Lung microvascular endothelial cell (primary cell): ENCODE measurements around the gene SMAD7. TPM values are rescaled to one million over a fixed set of nuclear protein-coding genes. Genes with fewer than 3 reads are reported as not detected.

ENCODE experiments used
- DNase-seq, 2 donors: peaks; one replicate each; pipeline versions ENCODE4 v3.0.0 to v3.0.0-alpha.2; 2010; ENCODE audit warnings: low read depth in 2 of 2
- total RNA-seq: library from RNA; depleted of rRNA; stranded (reverse); fragments of >200 nt; gene quantifications from 2 replicates; pipeline ENCODE4 v1.2.1, GENCODE V29; 2014

The SMAD7 gene
- total RNA-seq, 1 donor from 2014 or later, result 3.0 TPM

DNA sequence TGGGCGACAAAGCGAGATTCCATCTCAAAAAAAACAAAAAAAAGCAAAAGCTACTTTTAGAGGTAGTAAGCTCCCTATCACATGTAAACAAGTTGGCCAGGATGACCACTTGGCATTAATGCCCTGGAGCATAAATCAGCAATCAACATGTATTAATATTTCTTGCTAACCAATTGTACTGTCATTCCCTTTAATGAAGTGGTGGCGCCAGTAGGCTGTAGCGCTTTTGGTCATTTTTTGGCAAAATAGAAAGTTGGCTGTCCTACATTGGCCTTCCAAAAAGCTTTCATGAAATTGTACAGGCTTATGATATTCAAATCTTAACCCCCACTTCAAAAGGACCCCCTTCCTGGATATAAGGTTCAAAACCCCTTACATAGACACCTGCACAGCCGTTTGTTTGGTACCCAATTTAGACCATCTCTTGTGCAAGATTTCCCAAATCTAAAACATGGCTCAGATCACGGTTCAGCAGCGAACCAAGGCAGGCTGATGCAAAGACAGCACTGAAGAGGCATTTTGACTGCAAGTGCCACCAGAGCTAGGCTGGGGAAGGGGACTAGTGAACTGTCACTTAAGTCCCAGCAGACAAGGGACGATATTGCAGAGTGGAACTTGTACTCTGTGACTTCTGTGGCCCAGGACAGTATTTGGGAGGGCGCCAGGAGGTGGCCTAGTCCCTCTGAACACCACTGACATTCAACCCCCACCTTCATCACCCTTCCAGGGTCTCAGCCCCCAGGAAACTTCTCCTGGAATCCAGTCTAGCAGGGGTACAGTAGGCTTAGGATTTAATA lies 31.9 kb downstream of the SMAD7 start:
- DNase-seq, result no peak

DNA sequence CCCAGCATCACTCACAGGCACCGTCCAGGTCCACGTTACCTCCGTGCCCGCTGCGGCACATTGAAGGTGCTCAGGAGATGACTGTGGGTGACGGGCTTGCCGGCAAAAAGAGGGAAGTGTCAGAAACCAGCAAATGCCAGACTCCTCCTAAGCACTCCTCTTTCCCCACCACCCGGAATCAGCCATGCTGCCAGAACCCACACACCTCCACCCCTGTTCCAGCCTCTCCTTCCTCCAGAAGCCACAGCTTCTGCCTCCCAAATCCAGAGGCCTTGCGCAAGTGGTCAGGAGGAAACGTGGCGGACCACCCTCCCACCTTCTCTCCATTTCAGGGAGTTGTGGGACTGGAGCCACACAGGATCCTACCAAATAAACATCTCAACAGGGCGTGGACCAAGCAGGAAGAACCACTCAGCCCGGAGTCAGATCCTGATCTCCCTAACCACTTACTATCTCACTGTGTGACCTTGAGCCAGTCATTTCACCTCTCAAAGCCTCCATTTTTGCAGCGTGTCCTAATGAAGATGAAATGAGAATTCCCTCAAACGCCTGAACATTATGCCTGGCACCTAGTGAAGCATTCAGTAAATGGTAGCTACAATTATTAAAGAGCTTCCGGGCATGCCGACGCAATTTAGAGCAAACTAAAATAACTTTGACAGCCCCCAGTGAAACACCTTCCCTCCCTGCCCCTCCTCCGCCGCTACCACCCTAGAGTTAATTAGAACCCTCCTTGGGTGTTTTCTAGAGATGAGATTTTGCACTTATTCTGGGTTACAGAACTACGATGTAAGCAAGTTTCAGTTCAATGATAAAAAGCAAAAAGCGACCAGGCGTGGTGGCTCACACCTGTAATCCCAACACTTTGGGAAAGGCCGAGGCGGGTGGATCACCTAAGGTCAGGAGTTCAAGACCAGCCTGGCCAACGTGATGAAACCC lies 32.9 kb downstream of the SMAD7 start:
- peak in 1 of 2 donors; percentile 61 for DNase-seq

DNA sequence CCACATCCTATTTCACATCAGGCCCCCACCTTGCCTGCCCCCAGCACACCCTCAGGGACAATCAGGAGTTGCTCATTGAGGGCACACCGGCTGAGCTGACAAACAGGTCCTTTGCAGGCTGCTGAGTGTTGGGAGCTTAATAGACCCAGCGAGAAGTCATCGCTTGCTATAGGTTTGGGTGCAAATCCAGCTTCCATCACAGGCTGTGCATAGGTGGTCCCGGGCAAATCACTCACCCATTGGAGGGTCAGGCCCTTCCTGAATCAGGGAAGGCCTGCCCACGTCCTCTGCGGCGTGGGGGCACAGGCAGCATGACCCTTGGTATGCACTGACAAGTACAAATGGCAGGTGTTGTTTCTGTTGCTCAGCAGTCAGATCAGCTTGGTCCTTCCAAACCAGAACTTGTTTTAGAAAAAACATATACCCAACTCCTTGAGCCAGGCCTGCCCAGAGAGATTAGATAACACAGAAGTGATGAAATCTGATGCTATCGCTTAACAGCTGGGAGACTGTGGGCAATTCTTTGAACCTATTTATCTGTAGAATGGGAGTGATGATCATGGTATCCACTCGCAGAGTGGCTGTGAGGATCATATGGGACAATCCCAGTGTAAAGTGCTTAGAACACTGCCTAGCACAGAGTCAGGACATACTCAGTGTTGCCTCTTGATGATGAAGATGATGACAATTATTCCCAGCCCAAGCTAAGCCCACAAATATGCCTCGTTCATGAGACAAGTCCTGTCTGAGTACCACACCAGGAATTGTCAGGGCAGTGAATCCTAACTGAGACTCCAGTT lies 34.9 kb downstream of the SMAD7 start:
- DNase-seq, result no peak

DNA sequence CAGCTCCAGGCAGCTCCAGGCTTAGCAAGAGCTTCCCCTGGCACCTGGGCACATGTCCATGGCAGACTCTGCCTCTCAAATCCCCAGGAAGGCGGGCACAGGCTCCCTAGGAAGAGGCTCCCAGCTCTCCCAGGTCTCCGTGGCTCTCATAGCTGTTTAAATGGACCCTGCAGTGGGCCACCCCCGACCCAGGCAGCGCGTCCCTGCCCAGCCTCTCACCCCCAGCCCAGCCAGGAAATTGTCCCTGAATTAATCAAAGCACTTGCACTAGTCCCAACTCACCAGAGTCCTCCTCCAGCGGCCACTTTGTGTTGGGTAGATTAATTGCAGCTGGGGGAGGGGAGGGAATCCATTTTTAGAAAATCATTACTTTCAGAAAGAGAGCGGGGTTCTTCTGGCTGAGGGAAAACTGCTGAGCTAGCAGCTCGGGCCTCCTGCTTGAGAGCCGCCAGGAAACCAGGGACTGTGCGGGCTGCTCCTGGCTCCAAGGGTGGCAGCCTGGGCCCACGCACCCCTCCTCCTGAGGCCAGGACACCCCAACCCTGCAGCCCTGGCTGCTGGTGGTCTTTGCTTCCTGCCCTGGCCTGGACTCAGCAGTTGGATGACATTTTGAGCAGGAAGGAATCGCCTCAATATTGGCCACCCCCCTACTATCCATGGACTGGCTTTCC lies 36.0 kb downstream of the SMAD7 start:
- DNase-seq, result no peak

DNA sequence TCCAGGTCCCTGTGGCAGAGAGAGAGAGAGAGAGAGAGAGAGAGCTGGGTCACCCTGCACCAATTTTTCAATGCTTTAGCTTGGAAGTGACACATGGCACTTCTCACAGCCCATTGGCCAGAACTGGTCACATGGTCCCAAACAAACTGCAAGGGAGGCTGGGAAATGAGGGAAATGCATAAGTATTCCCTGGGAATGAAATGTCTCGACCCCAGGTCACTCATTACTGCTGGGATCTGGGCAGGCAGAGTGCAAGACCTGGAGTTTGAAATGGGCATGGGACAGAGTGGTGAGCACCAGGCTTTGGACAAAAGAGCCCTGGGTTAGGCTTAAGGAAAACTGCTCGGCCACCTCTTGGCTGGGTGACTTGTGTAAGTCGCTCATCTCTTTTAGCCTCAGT lies 37.0 kb downstream of the SMAD7 start:
- DNase-seq, result no peak

DNA sequence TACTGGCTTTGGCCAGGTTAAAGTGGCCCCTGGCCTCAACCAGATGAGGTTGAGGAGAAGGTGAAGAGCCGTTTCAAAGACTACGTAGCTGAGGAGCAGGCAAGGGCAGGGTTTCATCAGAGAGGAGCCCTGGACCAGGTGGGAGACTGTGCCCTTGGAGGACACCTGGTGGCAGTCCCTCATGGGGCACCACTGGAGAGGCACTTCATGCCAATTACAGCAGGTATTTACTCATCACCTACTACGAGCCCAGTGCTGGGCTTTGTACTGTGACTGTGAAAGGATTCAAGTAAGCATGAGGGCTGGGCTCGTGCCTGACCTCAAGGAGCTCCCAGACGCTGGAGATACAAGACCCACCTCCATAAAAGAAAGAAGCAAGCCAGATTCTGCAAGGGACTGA lies 37.6 kb downstream of the SMAD7 start:
- peak in 1 of 2 donors; percentile 29 for DNase-seq

DNA sequence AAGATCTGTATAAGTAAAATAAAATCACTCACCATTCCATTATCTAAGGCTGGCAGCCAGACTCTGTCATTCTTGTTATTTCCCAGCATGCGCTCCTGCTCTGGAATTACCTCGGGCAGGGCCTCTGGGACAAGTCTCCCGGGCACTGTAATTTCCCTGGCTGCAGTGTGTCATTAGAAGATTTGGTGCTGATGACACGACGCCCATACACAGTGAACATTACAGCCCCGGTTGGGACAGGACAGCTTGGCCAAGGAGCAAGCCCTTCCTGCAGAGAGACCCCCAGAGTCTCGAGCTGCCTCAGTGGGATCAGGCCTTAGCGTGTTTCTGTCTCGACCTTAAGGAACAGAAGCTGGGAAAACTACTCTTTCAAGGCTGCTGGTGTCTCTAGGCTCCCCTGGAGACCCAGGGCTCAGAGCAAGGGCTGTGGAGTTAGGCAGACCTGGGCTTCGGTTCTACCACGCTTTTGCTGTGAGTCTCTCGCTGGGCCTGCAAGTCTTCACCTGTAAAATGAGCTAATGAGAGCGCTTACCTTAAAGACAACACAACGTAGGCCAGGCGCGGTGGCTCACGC lies 39.7 kb downstream of the SMAD7 start:
- DNase-seq, result no peak

DNA sequence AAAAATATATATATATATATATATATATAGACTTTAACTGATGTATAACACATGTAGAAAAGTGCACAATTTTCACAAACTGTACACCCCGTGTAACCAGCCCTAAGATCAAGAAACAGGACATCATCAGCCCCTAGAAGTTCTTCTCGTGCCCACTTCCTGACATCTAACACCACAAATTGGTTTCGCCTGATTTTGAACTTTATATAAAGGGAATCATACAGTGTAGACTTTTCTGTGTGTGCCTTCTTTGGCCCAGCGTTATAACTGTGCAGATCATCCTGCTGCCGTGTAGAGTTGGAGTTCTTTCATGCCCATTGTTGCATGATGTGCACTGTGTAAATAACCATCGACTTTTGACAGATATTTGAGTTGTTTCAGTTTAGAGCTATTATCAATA lies 41.0 kb downstream of the SMAD7 start:
- no peak for DNase-seq

DNA sequence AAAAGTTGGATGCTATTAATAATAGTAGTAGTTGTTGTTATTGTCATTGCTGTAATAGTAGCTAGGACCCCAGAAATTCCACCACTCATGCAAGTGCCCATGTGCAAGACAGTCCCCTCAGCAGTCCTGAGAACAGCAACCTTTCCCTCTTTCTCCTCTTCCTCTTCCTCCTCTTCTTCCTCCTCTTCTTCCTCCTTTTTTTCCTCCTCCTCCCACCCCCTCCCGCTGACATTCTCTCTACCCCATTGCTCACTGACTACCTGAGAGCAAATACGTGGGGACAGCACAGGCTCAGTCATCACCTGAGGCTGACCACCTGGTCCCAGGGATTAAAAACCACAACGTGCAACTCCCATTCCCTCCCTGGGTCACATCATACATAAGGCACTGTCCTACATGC lies 41.8 kb downstream of the SMAD7 start:
- no peak for DNase-seq

DNA sequence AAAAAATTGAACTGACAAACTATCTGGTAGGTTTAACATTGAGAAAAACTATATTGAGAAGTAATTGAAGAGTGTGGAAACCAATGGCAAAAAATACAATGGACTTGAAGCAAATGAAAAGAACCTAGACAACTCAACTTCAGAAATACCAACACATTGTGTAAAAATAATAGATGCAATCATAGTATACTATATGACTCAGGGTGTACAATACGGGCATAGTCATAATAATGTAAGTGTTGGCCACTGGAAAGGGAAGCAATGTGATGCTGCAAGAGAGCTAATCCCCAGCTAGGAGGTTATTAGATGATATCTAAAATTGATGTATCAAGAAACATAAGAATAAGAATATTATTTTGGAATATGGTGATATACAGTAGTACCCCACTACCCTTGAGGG lies 45.3 kb downstream of the SMAD7 start:
- no peak for DNase-seq

DNA sequence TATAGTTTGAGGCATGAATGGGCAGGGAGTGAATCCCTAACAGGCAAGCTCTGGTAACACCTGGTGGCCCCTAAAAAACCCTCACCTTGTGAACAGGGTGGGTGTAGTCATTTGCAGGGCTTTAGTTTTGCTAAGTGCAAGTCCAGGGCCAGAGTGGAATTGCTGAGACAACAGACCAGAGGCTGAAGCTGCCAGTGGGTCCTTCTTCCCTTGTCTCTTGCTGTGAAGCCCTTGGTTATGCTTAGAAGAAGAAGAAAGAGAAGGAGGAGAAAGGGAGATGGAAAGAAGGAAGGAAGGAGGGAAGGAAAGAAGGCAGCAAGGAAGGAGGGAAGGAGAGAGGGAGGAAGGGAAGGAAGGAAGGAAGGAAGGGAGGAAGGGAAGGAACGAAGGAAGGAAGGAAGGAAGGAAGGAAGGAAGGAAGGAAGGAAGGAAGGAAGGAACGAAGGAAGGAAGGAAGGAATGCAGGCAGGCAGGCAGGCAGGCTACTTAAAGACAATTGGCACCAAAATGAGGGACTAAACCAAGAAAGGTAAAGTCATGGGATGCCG lies 45.8 kb downstream of the SMAD7 start:
- DNase-seq, result no peak

DNA sequence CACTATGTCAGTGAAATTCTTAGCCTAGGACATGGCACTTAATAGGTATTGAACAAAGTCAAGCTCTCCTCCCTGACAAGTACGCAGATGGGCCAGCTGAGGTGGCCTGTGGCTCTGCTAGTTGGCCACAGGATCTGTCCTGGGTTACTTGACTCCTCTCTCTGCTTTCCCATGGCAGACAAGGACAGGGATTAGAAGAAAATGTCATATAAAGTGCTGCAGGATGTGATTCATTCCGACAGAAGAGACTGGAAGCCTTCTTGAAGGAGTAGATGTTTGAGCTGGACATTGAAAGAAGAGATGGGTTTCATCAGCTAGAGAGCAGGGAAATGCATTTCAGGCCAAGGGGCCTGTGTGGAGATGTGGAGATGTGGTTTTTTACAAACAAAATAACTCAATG lies 46.7 kb downstream of the SMAD7 start:
- peak in 1 of 2 donors; percentile 51 for DNase-seq

DNA sequence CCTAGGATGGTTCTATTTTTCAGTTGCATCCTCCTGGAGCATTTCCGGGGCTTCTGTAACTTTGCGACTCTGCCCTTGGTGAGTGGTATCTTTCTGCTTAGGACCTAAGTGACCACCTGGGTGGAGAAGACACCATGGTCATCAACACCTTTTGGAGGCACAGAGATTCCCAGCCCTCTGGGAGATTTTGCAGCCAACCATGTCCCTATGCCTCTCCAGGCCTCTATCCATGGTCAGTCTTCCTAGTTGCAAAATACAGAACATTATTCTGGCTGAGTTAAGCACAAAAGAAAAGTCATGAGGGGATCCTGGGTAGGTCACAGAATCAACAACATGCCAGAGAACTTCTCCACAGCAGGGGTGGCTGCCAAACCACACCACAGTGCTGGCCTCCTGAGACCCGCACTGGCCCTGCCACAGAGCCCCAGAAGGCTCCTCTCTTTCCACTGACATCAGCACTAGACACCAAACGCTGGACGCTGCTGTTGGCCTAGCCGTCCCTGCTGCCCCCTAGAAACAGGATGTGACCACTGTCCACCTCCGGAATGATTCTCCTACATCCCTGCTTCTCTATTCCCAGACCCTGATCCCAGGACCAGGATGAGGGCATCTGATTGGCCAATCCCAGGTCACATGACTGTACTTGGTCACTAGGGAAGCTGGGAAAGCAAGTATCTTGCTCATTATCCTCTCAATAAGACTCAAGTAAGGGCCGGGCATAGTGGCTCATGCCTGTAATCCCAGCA lies 47.7 kb downstream of the SMAD7 start:
- DNase-seq, result peak in 1 of 2 donors; percentile 68

DNA sequence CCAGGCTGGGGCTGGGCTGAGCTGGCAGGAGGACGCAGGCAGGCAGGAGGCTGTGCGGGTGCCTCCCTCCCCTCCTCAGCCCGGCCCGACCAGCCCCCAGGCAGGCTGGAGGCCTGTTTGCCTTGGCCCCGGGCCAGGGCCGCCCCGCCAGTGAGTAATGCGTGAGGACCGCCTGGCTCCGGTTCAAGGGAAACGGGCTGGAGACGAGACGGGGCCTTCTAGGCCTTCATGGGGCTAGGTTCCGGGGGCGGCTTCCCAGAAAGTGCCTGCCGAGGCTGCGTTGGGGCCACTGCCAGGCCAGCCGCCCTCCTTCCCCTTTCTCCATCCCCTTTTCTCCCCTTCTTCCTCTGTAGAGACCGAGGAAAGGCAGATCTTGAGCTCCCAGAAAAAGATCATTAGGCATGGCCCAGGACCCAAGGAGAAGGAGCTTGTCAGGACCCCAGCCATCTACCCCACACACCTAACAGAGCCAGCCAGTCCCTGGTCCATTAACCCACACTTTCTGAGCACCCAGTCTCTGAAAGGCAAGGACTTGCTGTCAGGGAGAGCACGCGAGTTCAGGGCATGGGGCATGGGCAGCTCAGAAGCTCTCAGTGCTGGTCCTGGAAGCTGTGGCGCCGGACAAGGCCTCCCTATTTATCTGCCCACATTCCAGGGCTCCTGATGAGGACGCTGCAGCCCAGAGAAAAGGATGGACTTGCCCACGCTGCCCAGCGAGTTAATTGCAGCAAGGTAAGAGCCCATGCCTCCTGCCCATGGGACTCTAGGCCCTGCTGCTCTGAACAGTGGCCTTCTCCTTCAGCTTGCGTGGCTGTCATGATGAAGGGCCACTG lies 48.5 kb downstream of the SMAD7 start:
- DNase-seq, result peak; percentile 91 to 95

DNA sequence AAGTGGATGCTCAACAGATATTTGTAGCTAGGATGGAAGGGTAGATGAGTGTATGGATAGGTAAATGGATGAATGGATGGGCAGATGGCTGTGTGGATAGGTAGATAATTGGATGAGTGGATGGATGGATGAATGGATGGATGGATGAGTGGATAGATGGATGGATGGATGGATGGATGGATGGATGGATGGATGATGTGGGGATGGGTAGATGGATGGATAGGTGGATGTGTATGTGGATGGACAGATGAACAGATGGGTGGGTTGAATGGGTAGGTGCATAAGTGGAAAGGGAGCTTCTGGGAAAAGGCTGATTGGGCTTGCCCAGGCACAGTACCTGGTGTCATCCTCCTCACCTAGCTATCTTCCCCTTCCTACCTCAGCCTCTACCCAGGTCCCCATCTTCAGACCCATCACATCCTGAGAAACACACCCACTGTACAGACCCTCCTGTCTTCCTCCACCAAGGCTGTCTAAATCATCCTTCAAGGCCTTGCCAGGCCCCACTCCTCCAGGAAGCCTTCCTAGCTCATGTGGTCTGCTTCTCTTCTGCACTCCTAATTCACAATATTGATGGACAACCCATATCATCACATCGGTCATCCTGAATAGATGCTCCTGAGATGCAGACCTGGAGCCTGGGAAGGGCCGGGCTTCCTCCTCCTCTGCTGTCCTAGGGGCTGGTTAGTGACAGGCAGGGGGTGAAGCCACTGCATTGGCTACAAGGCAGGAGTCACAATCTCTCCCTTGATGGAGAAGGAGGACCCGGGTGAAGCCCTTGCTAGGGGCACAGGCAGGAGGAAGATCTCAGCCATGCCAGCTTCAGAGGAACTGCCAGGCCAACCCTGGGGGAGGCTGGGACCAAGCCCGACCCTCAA lies 49.4 kb downstream of the SMAD7 start:
- DNase-seq, result no peak

DNA sequence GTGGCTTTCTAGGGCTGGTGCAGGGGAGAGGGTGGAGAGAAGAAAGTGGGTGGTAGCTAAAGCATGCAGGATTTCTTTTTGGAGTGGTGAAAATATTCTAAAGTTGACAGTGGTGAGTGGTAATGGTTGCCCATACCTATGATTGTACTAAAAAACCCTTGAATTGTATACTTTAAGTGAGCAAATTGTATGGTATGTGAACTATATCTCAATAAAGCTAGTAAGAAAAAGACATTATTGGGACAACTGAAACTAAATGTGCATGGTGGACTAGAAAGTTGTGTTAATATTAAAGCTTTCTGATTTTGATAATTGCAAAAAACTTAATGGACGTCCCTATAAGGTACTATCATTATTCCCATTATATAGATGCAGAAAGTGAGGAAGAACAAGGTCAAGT lies 50.3 kb downstream of the SMAD7 start:
- no peak for DNase-seq

DNA sequence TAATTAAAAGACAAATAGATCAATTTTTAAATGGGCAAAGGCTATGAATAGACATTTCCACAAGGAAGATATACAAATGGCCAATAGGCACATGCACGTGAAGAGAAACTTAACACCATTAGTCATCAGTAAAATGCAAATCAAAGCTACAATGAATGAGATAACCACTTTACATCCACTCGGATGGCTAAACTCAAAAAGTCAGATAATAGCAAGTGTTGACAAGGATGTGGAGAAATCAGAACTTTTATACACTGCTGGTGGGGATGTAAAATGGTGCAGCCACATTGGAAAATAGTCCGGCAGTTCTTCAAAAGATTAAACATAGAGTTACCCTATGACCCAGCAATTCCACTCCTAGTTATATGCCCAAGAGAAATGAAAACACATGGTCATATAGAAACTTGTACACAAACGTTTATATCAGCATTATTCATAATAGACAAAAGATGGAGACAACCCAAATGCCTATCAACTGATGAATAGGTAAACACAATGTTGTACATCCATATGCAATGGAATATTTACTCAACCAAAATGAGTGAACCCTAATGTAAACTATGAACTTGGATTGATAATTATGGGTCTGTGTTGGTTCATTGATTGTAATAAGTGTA lies 51.1 kb downstream of the SMAD7 start:
- no peak for DNase-seq
